Tibial nerve (tissue), 3 donors: ENCODE data around the gene BEAN1.

ENCODE experiments used
- CTCF ChIP-seq, 5 experiments: fragments of 200-600 bp in 3 of 5; fragments of 450-650 bp in 2 of 5; sonication (generic) in 3 of 5; IDR thresholded peaks; one replicate each; pipeline ENCODE4 v1.5.1; 2016 to 2019; ENCODE audit warnings: antibody characterized with exemption in 5 of 5, mild to moderate bottlenecking in 3 of 5, moderate library complexity in 2 of 5
- POLR2A ChIP-seq, 2 donors: fragments of 450-650 bp; IDR thresholded peaks; one replicate each; pipeline ENCODE4 v1.6.1; 2017; ENCODE audit warnings: antibody characterized with exemption in 2 of 2, mild to moderate bottlenecking in 2 of 2, moderate library complexity in 2 of 2

- no peak for TF ChIP-seq CTCF (IDR thresholded peaks at IDR 0.05)
- no peak for TF ChIP-seq POLR2A (IDR thresholded peaks at IDR 0.05)
Measured at GRCh38 chr16:66402166-66402565, 24.9 kb upstream of the BEAN1 start.
